ENCODE data around the gene JAK3. TPM values are rescaled to one million over a fixed set of nuclear protein-coding genes. Genes with fewer than 3 reads are reported as not detected.

The JAK3 gene
- total and polyA plus RNA-seq, 10 of the 15 experiments (the other 5 are each of a cell fraction or from before 2014, with no cell fraction given), result 7.8 to 67.9 (median 33.3) TPM

GRCh38 chr19:17893766-17894165 is 46.0 kb upstream of the JAK3 start (continued):
- TF ChIP-seq CHD4 (IDR thresholded peaks at IDR 0.05), result no peak

GRCh38 chr19:17889609-17890214 is 41.9 kb upstream of the JAK3 start:
- intact Hi-C loops (cut with micrococcal nuclease; ENCODE audit: unreplicated experiment) (loop anchor here (5.0 kb wide), 1 partner anchor 38 kb away; no protein-coding TSS in a partner anchor), in situ Hi-C loops (cut with MboI) (no loop called here)
- Histone ChIP-seq H3K27ac (ENCODE audit: control insufficient read depth, insufficient read depth) (no peak overlapping the region), H2AFZ (ENCODE audit: control insufficient read depth, low read depth, low read length) (no peak overlapping the region), H4K20me1 (ENCODE audit: control insufficient read depth, insufficient read depth) (no peaks in the 10 kb centered on the region), H3K27me3 (replicated peaks in 1 of 2; ENCODE audit: control insufficient read depth in 2 of 2, insufficient read depth in 2 of 2, low read length in 1 of 2) (no peaks in the 10 kb centered on the region; a peak in 1 of 4 replicates), H3K4me2 (ENCODE audit: control insufficient read depth, insufficient read depth) (no peak overlapping the region), H3K4me1 (ENCODE audit: control insufficient read depth, insufficient read depth, low read length) (peaks cover 23% of the 10 kb centered on the region), H3K79me2 (ENCODE audit: control insufficient read depth, insufficient read depth, low read length) (no peaks in the 10 kb centered on the region), H3K4me3 (no peak overlapping the region), H3K9ac (ENCODE audit: control insufficient read depth, insufficient read depth, low read length) (no peak overlapping the region), H3K36me3 (ENCODE audit: control insufficient read depth in 2 of 2, insufficient read depth in 2 of 2, low read length in 1 of 2) (no peaks in the 10 kb centered on the region), H3K9me3 (replicated peaks; ENCODE audit: control insufficient read depth, insufficient read depth, low read length) (no peaks in the 10 kb centered on the region)
- ATAC-seq (no peak), FAIRE-seq (no peak), DNase-seq (ENCODE audit: low read depth, low spot score) (no peak)
- POLR2A ChIA-PET, result no interaction called here
- SMC1A ChIA-PET (ENCODE audit: uncharacterized antibody, unreplicated experiment), result no interaction called here
- RAD21 ChIA-PET (ENCODE audit: unreplicated experiment), result no interaction called here
- CTCF ChIA-PET, result no interaction called here
- BruUV-seq (replicated peaks), result no TSS peak
- 64% methylated on average over 18 of the region's 18 CpGs for WGBS (ENCODE audit: insufficient coverage, insufficient replicate concordance, low lambda C conversion rate, missing lambda C conversion rate)
- TF ChIP-seq REST (IDR thresholded peaks at IDR 0.05; ENCODE audit: low read depth, low read length) (peak; percentile 90), HDGF (IDR thresholded peaks at IDR 0.05) (no peak)

Data from GM12878 (cell line).